ENCODE data around the gene CNIH2. TPM values are rescaled to one million over a fixed set of nuclear protein-coding genes. Genes with fewer than 3 reads are reported as not detected.

Gene CNIH2
- total and polyA plus RNA-seq, 2 of the 8 experiments (the other 6 are each of a cell fraction or from before 2014, with no cell fraction given): 12.5 to 15.8 TPM

GRCh38 chr11:66329165-66329673, 51.2 kb downstream of the CNIH2 start:
- no peaks in the 10 kb centered on the region for H3K36me3 ChIP-seq (ENCODE audit: control insufficient read depth in 2 of 4, insufficient read depth in 4 of 4, low read length in 3 of 4)
- H2BK12ac ChIP-seq (ENCODE audit: low read depth, low read length): peak overlapping the region; percentile 92; the same call in 1 of the 2 replicates
- H3K4me3 ChIP-seq (ENCODE audit: extremely low read depth in 1 of 4, insufficient read depth in 2 of 4, low read depth in 3 of 4, low read length in 4 of 4): no peak overlapping the region
- no peak overlapping the region for H3K4ac ChIP-seq (replicated peaks; ENCODE audit: insufficient read length, low read depth, low read length)
- H3K56ac ChIP-seq (replicated peaks; ENCODE audit: insufficient read length, low read depth, low read length): no peak overlapping the region
- H3K23me2 ChIP-seq (ENCODE audit: low read depth, low read length): no peaks in the 10 kb centered on the region; the same call in 1 of the 2 replicates
- no peak overlapping the region for H4K8ac ChIP-seq (ENCODE audit: extremely low read depth, insufficient read depth, low read length)
- no peak overlapping the region for H3K27ac ChIP-seq (ENCODE audit: low read depth, low read length)
- ChIA-PET CTCF (ENCODE audit: partially characterized antibody) (interaction anchor here (0.7 to 8.7 kb wide), 16 partner anchors 10 to 152 kb away, joined by 3 to 242 read pairs (median 4); partner anchors contain the start of genes BRMS1 and CD248), POLR2A (ENCODE audit: partially characterized antibody) (interaction anchor here (1.0 to 8.5 kb wide), 5 partner anchors 12 to 32 kb away, joined by 5 to 61 read pairs (median 19); partner anchors contain the start of genes B4GAT1, BRMS1 and CD248)
- no peak overlapping the region for H4K5ac ChIP-seq (ENCODE audit: insufficient read length, low read depth, low read length)
- no peaks in the 10 kb centered on the region for H3K79me1 ChIP-seq (ENCODE audit: low read depth, low read length)
- no peaks in the 10 kb centered on the region for H3K9me3 ChIP-seq (ENCODE audit: insufficient read depth in 2 of 2, low read depth in 1 of 2, low read length in 1 of 2)
- H2BK15ac ChIP-seq (ENCODE audit: low read length): peak overlapping the region; percentile 81; the same call in 1 of the 2 replicates
- no peak overlapping the region for H2AFZ ChIP-seq (ENCODE audit: low read length)
- H3K4me1 ChIP-seq (replicated peaks in 1 of 4; ENCODE audit: control insufficient read depth in 3 of 4, insufficient read depth in 4 of 4, low read length in 3 of 4): peaks cover 5 to 12% (median 8%) of the 10 kb centered on the region in 4 experiments; a peak in 6 of 7 replicates
- H4K91ac ChIP-seq (replicated peaks; ENCODE audit: insufficient read length, low read length): no peak overlapping the region
- H2BK20ac ChIP-seq (ENCODE audit: low read length): no peak overlapping the region
- no peak overlapping the region for H3K9ac ChIP-seq (replicated peaks in 1 of 4; ENCODE audit: extremely low read depth in 1 of 4, low read depth in 3 of 4, low read length in 3 of 4)
- no peak overlapping the region for H3K23ac ChIP-seq (ENCODE audit: insufficient read length)
- H3K14ac ChIP-seq (ENCODE audit: insufficient read length): no peak overlapping the region
- FAIRE-seq (no peak), DNase-seq (ENCODE audit: low read depth in 1 of 2, low spot score in 2 of 2) (no peak)
- H4K20me1 ChIP-seq (replicated peaks in 1 of 2; ENCODE audit: control insufficient read depth in 1 of 2, insufficient read depth in 2 of 2, low read length in 2 of 2): no peaks in the 10 kb centered on the region
- H3K4me2 ChIP-seq (ENCODE audit: insufficient read depth in 1 of 2, low read depth in 2 of 2, low read length in 2 of 2): 0 out of 4 replicates have a peak overlapping the region, but pooled peaks of 1 of the 2 experiments have one; percentile 4
- no peak overlapping the region for H2AK5ac ChIP-seq (ENCODE audit: low read depth, low read length)
- no peak overlapping the region for H2BK120ac ChIP-seq (replicated peaks; ENCODE audit: low read depth, low read length)
- WGBS, 2 experiments (ENCODE audit: extremely low coverage in 1 of 2, insufficient coverage in 1 of 2, insufficient read length in 1 of 2, insufficient replicate concordance in 2 of 2, low coverage in 1 of 2, low lambda C conversion rate in 2 of 2, missing lambda C conversion rate in 1 of 2): 89% methylated on average over 3 of the region's 3 CpGs; no CpG with 5 or more reads in 1 of the 2 experiments
- 0 out of 2 replicates have a peak overlapping the region, but pooled peaks have one; percentile 71 for H2BK5ac ChIP-seq (ENCODE audit: low read depth, low read length)
- H3K27me3 ChIP-seq (replicated peaks in 1 of 4; ENCODE audit: control insufficient read depth in 3 of 4, extremely low read depth in 1 of 4, insufficient read depth in 3 of 4, low read length in 3 of 4): peaks cover 0 to 7% (median 5%) of the 10 kb centered on the region in 4 experiments; a peak in 2 of 7 replicates
- H3K18ac ChIP-seq (ENCODE audit: extremely low read depth, low read length): no peak overlapping the region
- no peaks in the 10 kb centered on the region for H3K79me2 ChIP-seq (ENCODE audit: control insufficient read depth in 1 of 2, insufficient read depth in 2 of 2, low read length in 2 of 2)
- no peak for TF ChIP-seq SIX5 (IDR thresholded peaks at IDR 0.05; ENCODE audit: low read depth, low read length)
- no peak for TF ChIP-seq YY1 (IDR thresholded peaks at IDR 0.05; ENCODE audit: low read depth, low read length)

All from H1 (cell line).